Measurements from ENCODE around the gene YDJC.
A peak's percentile ranks its signal among the peaks of the same experiment; 100 is the strongest.
"Not testable (repeated sequence)": the region's sequence is repeated elsewhere in the genome, so short reads cannot be mapped to it uniquely, and the experiment has no call there.

Gene YDJC

GRCh38 chr22:21632237-21632895 lies 2.5 kb upstream of the YDJC start, which contains the start of gene CCDC116:
Gene CCDC116 (plus strand): TSS chr22:21632760. CDS start chr22:21633182, 422 bp downstream.
- DNase-seq (ENCODE audit: low read depth in 3 of 3), result peak in 1 of 3 experiments; percentile 61

GRCh38 chr22:21631025-21631424 lies 1.2 kb upstream of the YDJC start:
- DNase-seq (ENCODE audit: low read depth in 3 of 3), result no peak

- no peak for DNase-seq (ENCODE audit: low read depth in 3 of 3)
Observed at GRCh38 chr22:21628386-21629254, 1.2 kb downstream of the YDJC start.

- no peak for DNase-seq (ENCODE audit: low read depth in 3 of 3)
Observed at GRCh38 chr22:21626735-21627469, 2.9 kb downstream of the YDJC start.

GRCh38 chr22:21626073-21626734 lies 3.6 kb downstream of the YDJC start:
- DNase-seq (ENCODE audit: low read depth in 3 of 3), result no peak

GRCh38 chr22:21624880-21625791 lies 4.7 kb downstream of the YDJC start:
- no peak for DNase-seq (ENCODE audit: low read depth in 3 of 3)

- DNase-seq (ENCODE audit: low read depth in 3 of 3), result peak in 1 of 3 experiments; percentile 49
Observed at GRCh38 chr22:21624120-21624879, 5.5 kb downstream of the YDJC start.

- DNase-seq (ENCODE audit: low read depth in 3 of 3), result no peak
Observed at GRCh38 chr22:21623648-21623970, 6.2 kb downstream of the YDJC start.

- no peak for DNase-seq (ENCODE audit: low read depth in 3 of 3)
Observed at GRCh38 chr22:21622919-21623647, 6.7 kb downstream of the YDJC start.

- DNase-seq (ENCODE audit: low read depth in 3 of 3), result no peak
Observed at GRCh38 chr22:21622011-21622918, 7.6 kb downstream of the YDJC start.

- no peak for DNase-seq (ENCODE audit: low read depth in 3 of 3)
Observed at GRCh38 chr22:21621025-21621424, 8.8 kb downstream of the YDJC start.

- DNase-seq (ENCODE audit: low read depth in 3 of 3), result not testable (repeated sequence)
Observed at GRCh38 chr22:21617337-21617736, 12.5 kb downstream of the YDJC start.

GRCh38 chr22:21615731-21616130 lies 14.1 kb downstream of the YDJC start:
- no peak for DNase-seq (ENCODE audit: low read depth in 3 of 3)

GRCh38 chr22:21613553-21614233 lies 16.1 kb downstream of the YDJC start:
- DNase-seq (ENCODE audit: low read depth in 3 of 3), result no peak

- no peak for DNase-seq (ENCODE audit: low read depth in 3 of 3)
Observed at GRCh38 chr22:21612858-21613257, 17.0 kb downstream of the YDJC start.

GRCh38 chr22:21611210-21611977 lies 18.4 kb downstream of the YDJC start:
- no peak for DNase-seq (ENCODE audit: low read depth in 3 of 3)

All from stimulated activated CD4-positive, alpha-beta T cell treated with anti-CD3 and anti-CD28 coated beads, TNF-alpha, amount 100 ng/mL, for 24 hours (primary cell).